NCI-H146 treated with DMSO at 0.1 percent for 48 hours (cell line): ENCODE data around the gene GNA12.

Source experiments
- DNase-seq: peaks from one replicate; lab custom pipeline; 2025; ENCODE audit not compliant: unreplicated experiment; lab: John Stamatoyannopoulos, UW

Gene GNA12

DNA sequence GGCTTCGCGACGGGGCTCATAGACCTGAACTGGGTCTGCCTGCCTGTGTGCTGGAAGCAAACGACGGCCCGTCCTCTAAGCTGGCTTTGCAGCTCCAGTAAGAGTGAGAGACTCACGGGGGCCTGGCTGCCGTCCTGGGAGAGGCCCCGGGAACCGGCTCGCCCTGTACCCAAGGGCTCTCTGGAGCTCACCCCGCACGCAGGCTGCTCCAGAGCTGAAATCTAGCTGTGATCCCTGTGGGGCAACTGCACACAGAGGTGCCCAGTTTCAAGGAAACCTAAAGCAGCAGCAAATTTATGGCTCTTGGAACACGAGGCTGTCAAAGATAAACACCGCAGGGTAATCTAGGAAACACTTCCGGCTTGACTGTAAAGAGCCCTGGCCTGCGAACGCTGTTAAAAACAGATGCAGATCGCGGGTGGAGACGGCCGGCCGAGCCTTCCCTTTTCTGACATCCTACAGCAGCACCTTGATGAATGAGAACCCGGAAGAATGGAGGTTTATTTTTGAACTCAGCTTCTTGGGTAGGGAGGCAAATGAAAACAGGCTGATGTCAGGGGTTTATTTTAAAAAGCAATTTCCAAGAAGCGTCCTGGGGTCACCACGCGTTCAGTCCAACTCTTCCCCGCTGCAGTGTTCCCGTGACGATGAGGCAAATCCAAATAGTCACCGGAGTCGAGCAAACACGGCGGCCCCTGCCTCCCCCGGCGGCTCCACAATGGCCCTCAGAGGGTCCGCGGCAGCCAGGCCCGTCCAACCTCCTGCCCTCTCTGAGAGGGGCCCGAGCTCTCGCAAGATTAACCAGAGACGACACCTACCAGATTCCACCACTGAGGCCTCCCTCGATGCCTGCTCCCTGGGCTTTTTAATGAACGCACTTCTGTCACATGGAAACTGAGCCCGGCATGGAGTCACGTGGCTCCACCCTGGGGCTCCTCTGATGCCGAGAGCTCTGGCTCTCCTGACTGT is 126.5 kb downstream of the GNA12 start:
- no peak for DNase-seq

DNA sequence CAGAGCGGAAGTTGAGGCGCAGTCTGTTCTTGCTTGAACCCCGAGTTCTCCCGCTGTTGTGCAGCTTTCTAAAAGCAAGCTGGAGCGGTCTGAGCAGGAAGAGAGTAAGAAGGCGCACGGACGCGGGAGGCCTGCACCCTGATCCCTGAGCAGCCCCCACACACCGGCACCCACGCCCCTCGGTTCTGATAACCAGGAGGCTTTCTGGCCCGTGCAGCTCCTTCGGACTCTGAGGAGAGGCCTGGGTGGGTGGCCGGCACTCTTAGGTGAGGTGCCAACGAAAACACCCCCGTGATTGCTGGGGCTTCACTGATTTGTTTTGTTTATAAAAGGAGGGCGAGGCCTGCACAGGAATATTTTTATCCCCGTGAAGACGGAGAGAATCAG is 127.2 kb downstream of the GNA12 start:
- DNase-seq: no peak

DNA sequence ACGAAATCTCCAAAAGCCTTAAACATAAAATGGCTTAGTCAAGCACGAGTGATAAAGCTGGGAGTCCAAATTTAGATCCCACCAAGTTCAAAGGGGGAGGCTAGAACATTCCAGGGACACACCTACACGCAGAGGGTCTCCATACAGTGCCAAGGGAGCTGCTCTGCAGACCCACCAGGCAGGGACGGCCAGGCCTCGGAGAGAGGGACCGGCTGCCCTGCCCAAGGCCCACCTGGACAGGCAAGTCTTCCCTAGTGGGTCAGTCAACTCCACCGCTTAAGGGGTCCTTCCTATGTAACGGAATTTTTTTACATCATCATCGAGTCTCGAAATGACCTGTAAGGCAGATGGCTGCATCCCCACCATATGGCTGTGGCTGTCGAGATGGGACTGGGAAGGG is 127.6 kb downstream of the GNA12 start:
- DNase-seq: no peak

DNA sequence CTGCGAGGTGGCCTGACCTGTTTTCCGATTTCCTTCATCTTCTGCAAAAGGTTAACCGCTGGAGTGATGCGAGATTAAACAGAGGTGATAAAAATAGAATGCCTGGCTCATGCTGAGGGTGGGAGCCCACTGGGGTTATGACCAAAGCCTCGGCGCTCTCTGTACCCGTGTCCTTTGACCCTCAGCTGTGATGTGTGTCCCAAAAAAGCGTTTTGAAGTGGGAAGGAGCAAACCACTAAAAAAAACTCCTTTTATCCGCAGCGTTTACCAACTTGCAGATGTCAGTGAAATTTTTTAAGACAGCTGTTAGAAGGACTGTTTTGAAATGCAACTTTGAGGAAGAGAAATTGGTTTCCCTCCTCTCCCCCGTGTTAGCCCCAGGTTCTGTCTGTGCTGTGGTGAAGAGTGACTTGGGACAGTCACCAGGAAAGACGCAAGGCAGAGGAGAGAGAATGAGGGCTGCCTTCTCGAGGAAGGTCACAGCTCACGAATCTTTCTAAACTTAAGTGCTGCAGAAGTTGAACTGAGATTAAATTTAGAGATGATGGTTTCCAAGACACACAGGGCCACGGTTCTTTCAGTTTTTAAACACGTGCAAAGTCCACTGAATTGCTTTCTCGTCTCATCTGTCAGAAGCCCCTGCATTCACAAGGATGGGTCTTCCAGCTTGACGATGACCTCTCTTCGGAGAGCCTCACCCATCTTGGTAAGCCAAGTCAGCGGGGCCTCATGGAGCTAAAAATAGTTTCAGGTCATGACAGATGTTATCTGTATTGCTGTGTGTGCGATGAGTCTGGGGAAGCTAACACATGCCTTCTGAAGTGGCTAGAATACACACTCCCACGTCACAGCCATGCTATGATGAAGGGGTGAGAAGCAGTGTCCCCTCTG is 128.5 kb downstream of the GNA12 start:
- DNase-seq: no peak

DNA sequence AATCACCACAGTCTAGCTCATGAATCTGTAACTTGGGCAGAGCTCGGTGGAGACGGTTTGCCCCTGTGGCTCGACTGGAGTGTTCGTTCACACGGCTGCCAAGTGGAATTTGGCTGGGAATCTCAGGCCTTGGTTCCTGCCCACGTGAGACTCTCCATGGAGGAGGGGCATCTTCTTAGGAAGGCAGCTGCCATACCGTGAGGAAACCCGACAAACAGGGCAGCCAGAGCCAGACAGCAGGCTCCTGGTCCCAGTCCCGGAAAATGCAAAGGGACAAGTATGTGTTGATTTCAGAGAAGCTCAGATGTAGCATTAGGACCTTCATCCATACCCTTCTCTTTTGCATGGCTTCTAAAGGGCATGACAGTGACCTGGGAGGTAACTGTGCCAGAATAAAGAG is 129.5 kb downstream of the GNA12 start:
- no peak for DNase-seq

DNA sequence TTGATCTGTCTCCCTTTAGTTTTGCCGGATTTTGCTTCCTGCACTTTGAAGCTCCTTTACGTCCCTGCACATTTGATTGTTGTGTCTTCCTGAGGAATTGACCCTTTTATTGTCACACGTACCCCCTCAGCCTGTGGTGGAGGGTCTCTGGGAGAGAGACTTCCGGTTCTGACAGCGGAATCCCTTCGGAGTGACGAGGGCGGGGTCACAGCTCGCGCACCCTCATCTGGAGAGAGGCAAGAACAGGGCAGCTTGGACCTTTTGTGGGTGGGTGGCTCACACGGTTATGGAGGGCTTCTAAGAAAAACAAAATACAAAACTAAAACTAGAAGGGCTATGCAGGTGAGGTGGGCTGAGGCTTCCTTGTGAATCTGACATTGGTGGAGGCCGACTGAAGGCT is 130.1 kb downstream of the GNA12 start:
- DNase-seq: no peak

DNA sequence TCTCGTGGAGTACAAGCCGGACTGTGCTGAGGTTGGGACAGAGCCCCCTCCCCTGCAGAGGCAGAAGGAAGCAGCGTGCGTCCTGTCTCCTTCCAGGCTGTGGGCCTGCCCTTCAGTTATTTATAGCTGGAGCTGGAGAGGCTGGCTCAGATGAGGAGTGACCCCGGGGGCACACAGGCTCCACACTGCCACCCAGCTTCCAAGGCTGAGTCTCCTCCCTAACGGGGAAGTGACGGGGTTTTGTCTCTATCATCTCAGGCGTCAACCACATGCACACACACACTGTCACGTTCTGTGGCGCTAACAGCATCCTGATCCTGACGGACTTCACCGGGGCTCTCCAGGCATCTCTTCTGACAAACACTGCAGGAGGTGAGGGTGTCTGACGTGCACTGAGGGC is 130.7 kb downstream of the GNA12 start:
- no peak for DNase-seq

DNA sequence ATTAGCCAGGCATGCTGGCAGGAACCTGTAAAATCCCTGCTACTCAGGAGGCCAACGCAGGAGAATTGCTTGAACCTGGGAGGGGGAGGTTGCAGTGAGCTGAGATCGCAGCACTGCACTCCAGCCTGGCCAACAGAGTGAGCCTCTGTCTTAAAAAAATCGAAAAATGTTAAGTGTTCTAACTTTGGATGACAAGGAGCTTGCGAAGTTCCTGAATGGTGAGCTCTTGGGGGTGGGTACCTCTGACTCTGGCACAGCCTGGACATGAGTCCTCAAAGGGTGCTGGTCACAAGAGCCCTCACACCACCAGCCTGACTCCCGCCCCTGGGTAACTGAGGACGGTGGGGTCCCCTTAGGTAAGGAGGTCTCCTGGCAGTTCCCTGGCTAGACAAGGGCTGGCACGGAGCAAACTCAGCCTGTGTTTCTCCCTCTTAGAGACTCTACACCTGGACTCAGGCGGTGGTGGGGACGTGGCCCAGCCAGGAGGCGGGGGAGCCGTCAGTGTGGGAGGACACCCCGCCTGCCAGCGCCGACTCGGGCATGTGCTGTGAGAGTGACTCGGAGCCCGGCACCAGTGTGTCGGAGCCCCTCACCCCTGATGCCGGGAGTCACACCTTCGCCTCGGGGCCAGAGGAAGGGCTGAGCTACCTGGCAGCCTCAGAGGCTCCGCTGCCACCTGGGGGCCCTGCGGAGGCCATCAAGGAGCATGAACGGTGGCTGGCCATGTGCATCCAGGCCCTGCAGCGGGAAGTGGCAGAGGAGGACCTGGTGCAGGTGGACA is 132.0 kb downstream of the GNA12 start:
- no peak for DNase-seq

DNA sequence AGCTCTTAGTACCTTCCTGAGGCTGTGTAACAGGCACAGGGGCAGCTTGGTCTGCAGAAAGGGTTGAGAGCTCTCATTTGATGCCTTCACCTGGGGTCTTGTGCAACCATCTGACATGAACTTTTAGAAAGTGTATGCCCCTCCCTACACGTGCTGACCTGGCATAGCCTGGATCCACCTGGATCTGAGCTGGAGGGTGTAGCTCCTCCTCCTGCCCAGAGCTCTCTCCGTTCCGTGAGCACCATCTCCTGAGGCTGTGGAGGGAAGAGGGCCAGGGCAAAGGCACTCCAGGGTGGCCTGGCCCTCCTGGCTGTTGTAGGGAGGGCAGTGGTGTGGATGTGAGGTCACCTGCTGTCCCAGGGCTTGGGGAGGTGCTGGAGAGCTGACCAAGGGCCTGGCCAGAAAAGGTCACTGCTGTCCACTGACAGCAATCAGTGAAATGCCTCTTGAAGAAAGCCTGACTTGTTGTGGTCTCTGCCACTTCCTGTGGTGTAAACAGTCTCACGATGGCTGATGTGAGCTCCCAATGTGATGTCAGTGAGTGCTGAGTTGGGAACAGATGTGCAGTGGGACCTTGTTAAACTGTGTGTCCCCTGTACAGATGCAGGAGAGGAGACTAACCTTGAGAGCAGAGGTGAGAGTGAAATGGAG is 133.1 kb downstream of the GNA12 start:
- DNase-seq: no peak

DNA sequence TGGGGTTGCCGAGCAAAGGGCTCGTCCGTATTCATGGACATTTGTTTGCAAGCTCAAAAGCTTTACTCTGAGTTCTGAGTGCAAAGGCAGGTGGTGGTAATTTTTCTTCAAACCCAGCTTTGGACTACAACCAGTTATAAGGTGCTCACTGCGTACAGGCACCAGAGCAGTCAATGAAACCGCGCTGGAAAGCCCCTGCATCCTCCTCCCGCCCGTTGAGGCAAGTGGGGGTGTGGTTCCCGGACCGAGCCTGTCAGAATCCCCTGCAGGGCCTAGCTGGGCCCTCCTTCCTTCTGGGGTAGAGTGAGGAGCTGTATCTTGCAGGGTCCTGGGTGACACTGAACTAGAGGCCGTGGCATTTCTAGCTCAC is 133.8 kb downstream of the GNA12 start:
- DNase-seq: no peak

DNA sequence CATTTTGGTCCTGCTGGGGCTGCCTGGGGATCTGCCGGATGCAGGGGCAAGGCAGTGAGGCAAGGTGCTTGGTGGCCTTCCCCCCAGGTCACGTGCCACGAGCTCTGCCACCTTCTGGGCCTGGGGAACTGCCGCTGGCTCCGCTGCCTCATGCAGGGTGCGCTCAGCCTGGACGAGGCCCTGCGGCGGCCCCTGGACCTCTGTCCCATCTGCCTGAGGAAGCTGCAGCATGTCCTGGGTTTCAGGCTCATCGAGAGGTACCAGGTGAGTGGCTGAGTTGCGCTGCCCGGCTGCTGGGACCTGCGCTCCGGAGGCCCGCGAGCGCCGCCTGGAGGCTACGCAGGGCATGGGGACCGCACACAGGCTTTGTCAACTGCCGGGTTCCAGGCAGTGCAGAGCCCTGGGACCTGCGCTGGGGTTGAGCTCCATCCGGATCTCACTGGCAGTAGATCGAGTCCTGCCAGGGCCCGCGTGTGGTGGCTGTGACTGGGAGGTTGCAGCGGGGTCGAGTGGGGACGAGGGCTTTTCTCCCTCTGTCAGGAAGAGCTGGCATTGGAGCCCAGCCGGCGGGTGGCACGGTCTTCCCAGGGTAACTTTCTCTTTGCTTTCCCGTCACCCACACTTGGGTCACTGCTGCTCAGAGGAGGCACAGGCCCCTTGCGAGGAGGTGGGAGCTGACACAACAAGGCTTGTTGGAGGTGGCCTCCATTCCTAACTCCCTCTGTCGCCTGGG is 134.4 kb downstream of the GNA12 start:
- DNase-seq: no peak

DNA sequence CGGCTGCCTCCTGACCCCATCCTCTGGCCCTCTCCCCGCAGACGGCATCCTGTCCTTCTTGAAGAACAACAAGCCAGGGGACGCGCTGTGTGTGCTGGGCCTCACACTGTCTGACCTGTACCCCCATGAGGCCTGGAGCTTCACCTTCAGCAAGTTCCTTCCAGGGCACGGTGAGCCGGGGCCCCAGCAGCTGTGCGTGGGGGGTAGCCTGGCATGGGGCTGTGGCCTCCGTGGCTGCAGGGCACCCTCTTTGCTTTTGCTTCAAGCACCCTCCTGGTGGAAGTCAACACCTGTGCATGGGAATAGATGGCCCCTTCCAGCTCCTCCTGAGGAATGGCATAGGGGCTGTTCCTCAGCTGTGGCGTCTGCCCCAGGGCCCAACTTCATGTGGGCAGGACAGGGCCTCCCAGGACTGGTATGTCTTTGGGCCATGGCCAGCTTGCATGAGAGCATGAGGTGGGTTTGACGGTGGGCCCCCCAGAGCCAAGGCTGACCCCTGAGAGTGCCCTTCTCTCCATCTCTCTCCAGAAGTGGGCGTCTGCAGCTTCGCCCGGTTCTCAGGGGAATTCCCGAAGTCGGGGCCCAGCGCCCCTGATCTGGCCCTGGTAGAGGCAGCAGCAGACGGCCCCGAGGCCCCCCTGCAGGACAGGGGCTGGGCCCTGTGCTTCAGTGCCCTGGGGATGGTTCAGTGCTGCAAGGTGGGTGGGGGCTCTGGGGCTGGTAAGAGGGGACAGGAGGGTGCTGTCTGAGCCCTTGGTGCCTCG is 135.4 kb downstream of the GNA12 start:
- no peak for DNase-seq

DNA sequence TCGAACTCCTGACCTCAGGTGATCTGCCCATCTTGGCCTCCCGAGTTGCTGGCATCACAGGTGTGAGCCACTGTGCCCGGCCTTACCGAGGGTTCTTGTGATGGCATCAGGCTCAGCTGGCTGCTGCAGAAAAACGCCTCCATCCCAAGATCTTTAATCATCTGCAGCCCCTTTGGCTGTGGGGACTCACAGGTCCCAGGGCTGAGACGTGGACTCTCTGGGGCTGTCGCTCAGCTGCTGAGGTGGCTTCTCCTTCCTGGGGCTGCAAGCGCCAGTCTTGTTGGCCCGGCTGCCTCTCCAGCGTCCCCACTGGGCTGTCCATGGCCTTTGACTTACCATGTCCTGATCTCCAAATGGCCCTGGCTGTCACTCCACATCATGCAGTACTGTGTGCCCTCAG is 136.1 kb downstream of the GNA12 start:
- no peak for DNase-seq

DNA sequence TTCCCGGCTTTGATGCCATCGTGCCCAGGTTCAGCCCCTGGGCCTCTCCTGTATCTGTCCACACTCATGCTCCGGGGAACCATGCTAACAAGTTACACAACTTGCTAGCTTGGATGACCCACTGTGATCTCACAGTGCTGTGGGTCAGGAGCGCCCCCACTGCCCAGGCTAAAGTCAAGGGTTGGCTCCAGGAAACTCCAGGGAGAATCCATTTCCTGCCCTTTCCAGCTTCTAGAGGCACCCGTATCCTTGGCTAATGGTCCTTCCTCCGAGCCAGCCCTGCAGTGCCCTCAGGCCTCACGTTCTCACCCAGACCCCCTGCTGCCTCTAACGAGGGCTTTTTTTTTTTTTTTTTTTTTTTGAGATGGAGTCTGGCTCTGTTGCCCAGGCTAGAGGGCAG is 136.6 kb downstream of the GNA12 start:
- no peak for DNase-seq

DNA sequence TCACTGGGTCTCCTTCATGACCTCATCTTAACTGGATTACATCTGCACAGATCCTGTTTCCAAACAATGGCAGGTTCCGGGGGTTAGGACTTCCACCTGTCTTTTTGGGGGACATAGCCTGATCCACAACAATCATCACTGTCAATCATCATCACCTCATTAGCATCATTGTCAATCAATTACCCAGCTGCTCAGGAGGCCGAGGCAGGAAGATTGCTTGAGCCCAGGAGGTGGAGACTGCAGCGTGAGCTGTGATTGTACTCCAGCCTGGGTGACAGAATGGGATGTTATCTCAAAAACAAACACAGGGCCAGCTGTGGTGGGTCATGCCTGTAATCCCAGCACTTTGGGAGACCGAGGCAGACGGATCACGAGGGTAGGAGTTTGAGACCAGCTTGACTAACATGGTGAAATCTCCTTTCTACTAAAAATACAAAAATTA is 137.4 kb downstream of the GNA12 start:
- no peak for DNase-seq

DNA sequence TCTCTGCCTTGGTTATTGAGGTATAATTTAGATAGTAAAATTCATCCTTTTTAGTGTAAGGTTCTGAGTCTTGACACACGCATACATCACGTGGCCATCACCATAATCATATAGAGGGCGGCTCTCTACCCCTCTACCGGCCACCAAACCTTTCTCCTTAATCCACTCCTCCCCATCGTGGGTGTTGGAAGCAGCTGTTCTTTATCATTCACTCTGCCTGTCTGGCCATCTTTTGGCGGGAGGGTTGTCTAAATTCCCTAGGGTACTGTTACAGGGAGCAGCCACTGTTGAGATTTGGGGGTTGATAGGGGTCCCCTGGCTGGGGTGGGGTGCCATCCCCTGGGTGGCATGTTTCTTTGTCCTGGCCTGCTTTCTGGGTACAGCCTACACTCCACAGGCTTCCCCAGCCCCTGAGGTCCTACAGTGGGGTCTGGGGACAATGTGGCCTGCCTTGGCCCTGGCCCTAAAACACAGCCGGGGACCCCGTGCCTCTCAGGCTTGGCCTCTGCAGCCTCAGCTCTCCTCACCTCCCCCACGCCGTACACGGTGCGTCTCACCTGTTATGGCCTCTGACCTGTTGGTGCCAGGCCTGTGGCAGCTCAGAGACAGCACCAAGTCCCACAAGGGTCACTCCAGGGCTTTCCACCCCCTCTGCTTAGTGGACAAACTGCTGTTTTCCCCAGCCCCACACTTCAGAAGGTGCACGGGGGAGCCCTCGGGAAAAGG is 138.6 kb downstream of the GNA12 start:
- no peak for DNase-seq

DNA sequence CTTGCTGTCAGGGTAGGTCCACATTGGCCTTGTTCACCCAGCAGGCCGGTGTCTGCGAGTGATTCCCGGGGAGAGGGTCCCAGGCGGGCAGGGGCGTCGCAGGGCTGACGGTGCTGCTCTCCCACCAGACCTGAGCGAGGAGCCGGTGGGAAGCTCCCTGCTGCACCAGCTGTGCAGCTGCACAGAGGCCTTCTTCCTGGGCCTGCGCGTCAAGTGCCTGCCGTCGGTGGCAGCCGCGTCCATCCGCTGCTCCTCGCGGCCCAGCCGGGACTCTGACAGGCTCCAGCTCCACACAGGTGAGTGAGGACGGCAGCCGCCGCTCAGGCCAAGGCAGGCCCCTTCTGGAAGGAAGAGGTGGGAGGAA is 141.5 kb downstream of the GNA12 start:
- no peak for DNase-seq

DNA sequence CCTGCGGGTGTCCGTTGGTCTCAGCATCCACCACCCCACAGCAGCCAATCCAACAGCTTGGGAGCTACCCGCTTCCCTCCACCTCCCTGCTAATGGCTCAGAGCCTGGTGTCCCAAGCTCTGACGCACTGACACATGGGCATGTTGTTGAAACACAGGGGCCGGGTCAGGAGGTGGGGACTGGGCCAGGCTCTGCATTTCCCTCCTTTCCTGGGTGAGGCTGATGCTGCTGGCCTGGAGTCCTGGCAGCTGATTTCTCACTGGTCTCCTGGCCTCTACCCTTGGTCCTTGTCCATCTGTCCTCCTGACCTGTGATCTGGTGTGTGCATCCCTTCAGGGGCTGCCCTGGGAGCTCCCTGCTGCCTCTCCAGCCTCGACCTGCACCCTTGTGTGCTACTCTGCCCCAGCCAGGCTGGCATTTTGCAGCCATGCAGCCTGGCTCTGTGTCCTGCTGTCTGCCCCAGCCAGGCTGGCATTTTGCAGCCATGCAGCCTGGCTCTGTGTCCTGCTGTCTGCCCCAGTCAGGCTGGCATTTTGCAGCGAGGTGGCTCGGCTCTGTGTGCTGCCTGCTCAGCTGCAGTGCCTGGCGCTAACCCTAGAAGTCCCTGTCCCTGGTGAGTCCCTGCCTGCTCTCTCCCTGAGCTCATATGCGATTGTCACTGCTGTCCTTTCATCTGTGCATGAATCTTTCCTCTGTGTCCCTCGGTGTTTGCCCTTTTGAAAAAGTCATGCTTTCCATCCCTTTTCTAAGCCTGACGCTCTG is 142.1 kb downstream of the GNA12 start:
- no peak for DNase-seq
